ENCODE measurements around the gene ATP8B4.

DNA sequence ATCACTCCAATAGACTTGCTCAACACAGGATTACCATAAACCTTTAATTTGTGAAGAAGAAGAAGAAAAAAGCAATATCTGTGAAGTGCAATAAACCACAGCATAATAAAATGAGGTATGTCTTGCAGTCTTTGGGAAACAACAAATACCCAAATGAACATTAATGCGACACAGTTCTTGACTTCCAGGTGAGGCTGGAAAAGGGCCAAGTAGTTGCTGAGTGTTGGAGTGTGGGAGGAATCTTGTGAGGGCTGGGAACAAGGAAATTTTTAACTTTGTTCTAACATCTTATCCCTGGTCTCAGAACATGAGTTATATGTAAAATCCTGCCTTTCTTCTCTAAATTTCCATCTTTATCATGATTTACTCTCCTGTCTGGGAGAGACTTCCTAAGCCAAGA, 291.7 kb downstream of the ATP8B4 start:
- TF ChIP-seq, protein P1, sequence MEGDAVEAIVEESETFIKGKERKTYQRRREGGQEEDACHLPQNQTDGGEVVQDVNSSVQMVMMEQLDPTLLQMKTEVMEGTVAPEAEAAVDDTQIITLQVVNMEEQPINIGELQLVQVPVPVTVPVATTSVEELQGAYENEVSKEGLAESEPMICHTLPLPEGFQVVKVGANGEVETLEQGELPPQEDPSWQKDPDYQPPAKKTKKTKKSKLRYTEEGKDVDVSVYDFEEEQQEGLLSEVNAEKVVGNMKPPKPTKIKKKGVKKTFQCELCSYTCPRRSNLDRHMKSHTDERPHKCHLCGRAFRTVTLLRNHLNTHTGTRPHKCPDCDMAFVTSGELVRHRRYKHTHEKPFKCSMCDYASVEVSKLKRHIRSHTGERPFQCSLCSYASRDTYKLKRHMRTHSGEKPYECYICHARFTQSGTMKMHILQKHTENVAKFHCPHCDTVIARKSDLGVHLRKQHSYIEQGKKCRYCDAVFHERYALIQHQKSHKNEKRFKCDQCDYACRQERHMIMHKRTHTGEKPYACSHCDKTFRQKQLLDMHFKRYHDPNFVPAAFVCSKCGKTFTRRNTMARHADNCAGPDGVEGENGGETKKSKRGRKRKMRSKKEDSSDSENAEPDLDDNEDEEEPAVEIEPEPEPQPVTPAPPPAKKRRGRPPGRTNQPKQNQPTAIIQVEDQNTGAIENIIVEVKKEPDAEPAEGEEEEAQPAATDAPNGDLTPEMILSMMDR (conservative IDR thresholded peaks at IDR 0.05 in 1 of 2, IDR thresholded peaks at IDR 0.05 in 1 of 2; ENCODE audit: low read depth in 1 of 2, low read length in 2 of 2), result no peak
- no peak for TF ChIP-seq EZH2 (IDR thresholded peaks at IDR 0.05; ENCODE audit: low read length, missing control alignments)
